SK-N-SH treated with all-trans-retinoic acid at 6 μM for 48 hours (cell line): ENCODE results near the gene APMAP.
"Not testable (repeated sequence)": the region's sequence is repeated elsewhere in the genome, so short reads cannot be mapped to it uniquely, and the experiment has no call there.

Experiments used
- ATAC-seq: fragments of 200-7000 bp; cut with Tn5 transposase; 3 replicates; pipeline ENCODE4 v1.9.1; 2020; ENCODE audit warnings: mild to moderate bottlenecking, moderate library complexity
- ARNTL ChIP-seq: fragments of 450-650 bp; formaldehyde crosslinking; IDR thresholded peaks from 2 replicates; pipeline ENCODE4 v1.5.0; 2020; ENCODE audit warnings: low read depth, mild to moderate bottlenecking, moderate library complexity, borderline replicate concordance
- BACH2 ChIP-seq: fragments of 250-450 bp; sonication (Bioruptor Pico); IDR thresholded peaks from 2 replicates; pipeline ENCODE4 v1.9.0; 2021; ENCODE audit warnings: mild to moderate bottlenecking, borderline replicate concordance
- CSRNP3 ChIP-seq: fragments of 250-450 bp; sonication (Bioruptor Pico); IDR thresholded peaks from 2 replicates; pipeline ENCODE4 v1.5.1; 2021; ENCODE audit warnings: mild to moderate bottlenecking, moderate library complexity
- ESRRG ChIP-seq: fragments of 250-450 bp; sonication (Bioruptor Pico); IDR thresholded peaks from 2 replicates; pipeline ENCODE4 v1.6.1; 2021; ENCODE audit warnings: mild to moderate bottlenecking
- GLIS3 ChIP-seq: fragments of 250-450 bp; sonication (Bioruptor Pico); IDR thresholded peaks from 2 replicates; pipeline ENCODE4 v1.5.0; 2020; ENCODE audit warnings: mild to moderate bottlenecking, moderate library complexity
- ISL1 ChIP-seq: fragments of 250-450 bp; sonication (Bioruptor Pico); IDR thresholded peaks from 2 replicates; pipeline ENCODE4 v2.1.2; 2022; ENCODE audit warnings: mild to moderate bottlenecking, moderate library complexity
- OSR1 ChIP-seq: fragments of 250-450 bp; sonication (Bioruptor Pico); IDR thresholded peaks from 2 replicates; pipeline ENCODE4 v1.8.0; 2022; ENCODE audit warnings: moderate library complexity, mild to moderate bottlenecking, inconsistent platforms
- POU6F1 ChIP-seq: fragments of 250-450 bp; sonication (Bioruptor Pico); IDR thresholded peaks from 2 replicates; pipeline ENCODE4 v1.8.0; 2021; ENCODE audit warnings: low read depth, mild to moderate bottlenecking, moderate library complexity, borderline replicate concordance
- PPARA ChIP-seq: fragments of 250-450 bp; sonication (Bioruptor Pico); IDR thresholded peaks from 2 replicates; pipeline ENCODE4 v1.5.0; 2020; ENCODE audit warnings: mild to moderate bottlenecking, borderline replicate concordance
- RARB ChIP-seq: fragments of 250-450 bp; sonication (Bioruptor Pico); IDR thresholded peaks from 2 replicates; pipeline ENCODE4 v1.8.0; 2021; ENCODE audit warnings: mild to moderate bottlenecking, moderate library complexity
- SNAI2 ChIP-seq: fragments of 250-450 bp; sonication (Bioruptor Pico); IDR thresholded peaks from 2 replicates; pipeline ENCODE4 v1.5.0; 2020; ENCODE audit warnings: mild to moderate bottlenecking, moderate library complexity
- TCF4 ChIP-seq: fragments of 250-450 bp; sonication (Bioruptor Pico); IDR thresholded peaks from 2 replicates; pipeline ENCODE4 v1.8.0; 2021; ENCODE audit warnings: mild to moderate bottlenecking, moderate library complexity, borderline replicate concordance
- ZC3H10 ChIP-seq: fragments of 250-450 bp; sonication (Bioruptor Pico); IDR thresholded peaks from 2 replicates; pipeline ENCODE4 v1.5.1; 2021; ENCODE audit warnings: mild to moderate bottlenecking, moderate library complexity
- ZFP3 ChIP-seq: fragments of 250-450 bp; sonication (Bioruptor Pico); IDR thresholded peaks from 2 replicates; pipeline ENCODE4 v1.5.0; 2020; ENCODE audit warnings: mild to moderate bottlenecking, moderate library complexity
- ZFP30 ChIP-seq: fragments of 450-650 bp; formaldehyde crosslinking; IDR thresholded peaks from 2 replicates; pipeline ENCODE4 v1.5.0; 2022; ENCODE audit warnings: mild to moderate bottlenecking, moderate library complexity
- ZNF565 ChIP-seq: fragments of 450-650 bp; formaldehyde crosslinking; conservative IDR thresholded peaks from 2 replicates; pipeline ENCODE4 v1.5.0; 2020; ENCODE audit warnings: low read depth, mild to moderate bottlenecking, moderate library complexity
- ZNF70 ChIP-seq: fragments of 450-650 bp; formaldehyde crosslinking; IDR thresholded peaks from 2 replicates; pipeline ENCODE4 v1.5.0; 2020; ENCODE audit warnings: mild to moderate bottlenecking, moderate library complexity
- ZNF8 ChIP-seq: fragments of 450-650 bp; formaldehyde crosslinking; IDR thresholded peaks from 2 replicates; pipeline ENCODE4 v1.5.0; 2020; ENCODE audit warnings: mild to moderate bottlenecking, moderate library complexity
- TF ChIP-seq, protein P1 (sequence below): fragments of 250-450 bp; sonication (Bioruptor Pico); IDR thresholded peaks from 2 replicates; pipeline ENCODE4 v1.5.1; 2020; ENCODE audit warnings: low read depth, mild to moderate bottlenecking, moderate library complexity

Gene APMAP

DNA sequence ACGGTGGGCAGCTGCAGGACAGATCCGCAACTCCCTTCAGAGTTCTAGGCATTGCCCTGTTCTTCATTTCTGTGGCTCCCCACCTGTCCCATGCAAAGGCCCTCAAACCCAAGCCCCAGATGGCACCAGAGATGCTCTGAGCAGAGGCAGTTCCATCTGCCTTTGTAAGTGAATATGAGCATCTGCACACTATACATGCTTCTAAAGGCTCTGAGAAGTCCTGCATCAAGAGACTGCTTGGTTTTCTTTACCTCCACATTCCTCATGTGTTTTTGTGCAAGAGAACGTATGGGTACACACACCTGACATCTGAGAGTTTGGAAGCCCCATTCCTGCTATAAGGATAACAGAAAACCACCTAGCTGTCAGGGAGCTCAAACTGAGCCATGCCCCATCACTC, 57.8 kb downstream of the APMAP start:
- ATAC-seq, result no peak
- TF ChIP-seq POU6F1 (CRISPR knock-in tag) (no peak), BACH2 (CRISPR knock-in tag) (no peak), ZNF8 (CRISPR knock-in tag) (no peak), ISL1 (no peak), ZC3H10 (CRISPR knock-in tag) (no peak), ZNF565 (CRISPR knock-in tag) (no peak), SNAI2 (no peak), OSR1 (CRISPR knock-in tag) (no peak), ZFP3 (CRISPR knock-in tag) (no peak), PPARA (CRISPR knock-in tag) (no peak), ZNF70 (CRISPR knock-in tag) (no peak), ESRRG (CRISPR knock-in tag) (no peak), RARB (no peak), ARNTL (CRISPR knock-in tag) (no peak), GLIS3 (CRISPR knock-in tag) (no peak), ZFP30 (no peak)
- TF ChIP-seq, protein P1, sequence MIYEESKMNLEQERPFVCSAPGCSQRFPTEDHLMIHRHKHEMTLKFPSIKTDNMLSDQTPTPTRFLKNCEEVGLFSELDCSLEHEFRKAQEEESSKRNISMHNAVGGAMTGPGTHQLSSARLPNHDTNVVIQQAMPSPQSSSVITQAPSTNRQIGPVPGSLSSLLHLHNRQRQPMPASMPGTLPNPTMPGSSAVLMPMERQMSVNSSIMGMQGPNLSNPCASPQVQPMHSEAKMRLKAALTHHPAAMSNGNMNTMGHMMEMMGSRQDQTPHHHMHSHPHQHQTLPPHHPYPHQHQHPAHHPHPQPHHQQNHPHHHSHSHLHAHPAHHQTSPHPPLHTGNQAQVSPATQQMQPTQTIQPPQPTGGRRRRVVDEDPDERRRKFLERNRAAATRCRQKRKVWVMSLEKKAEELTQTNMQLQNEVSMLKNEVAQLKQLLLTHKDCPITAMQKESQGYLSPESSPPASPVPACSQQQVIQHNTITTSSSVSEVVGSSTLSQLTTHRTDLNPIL (CRISPR knock-in tag), result no peak

GRCh38 chr20:24934101-24934661, 58.4 kb downstream of the APMAP start:
- TF ChIP-seq ZC3H10 (CRISPR knock-in tag) (no peak), ZNF565 (CRISPR knock-in tag) (no peak), RARB (no peak)

GRCh38 chr20:24933266-24933908, 59.2 kb downstream of the APMAP start:
- TF ChIP-seq TCF4 (CRISPR knock-in tag), result no peak
- no peak for TF ChIP-seq SNAI2
- no peak for TF ChIP-seq CSRNP3
- TF ChIP-seq POU6F1 (CRISPR knock-in tag), result no peak
- TF ChIP-seq, protein P1 (CRISPR knock-in tag), result no peak
- no peak for TF ChIP-seq ZNF70 (CRISPR knock-in tag)
- no peak for TF ChIP-seq RARB
- TF ChIP-seq ZNF565 (CRISPR knock-in tag), result no peak
- TF ChIP-seq ZNF8 (CRISPR knock-in tag), result no peak
- no peak for TF ChIP-seq PPARA (CRISPR knock-in tag)
- ATAC-seq, result no peak

More at GRCh38 chr20:24934101-24934661, 58.4 kb downstream of the APMAP start:
- ATAC-seq, result no peak

DNA sequence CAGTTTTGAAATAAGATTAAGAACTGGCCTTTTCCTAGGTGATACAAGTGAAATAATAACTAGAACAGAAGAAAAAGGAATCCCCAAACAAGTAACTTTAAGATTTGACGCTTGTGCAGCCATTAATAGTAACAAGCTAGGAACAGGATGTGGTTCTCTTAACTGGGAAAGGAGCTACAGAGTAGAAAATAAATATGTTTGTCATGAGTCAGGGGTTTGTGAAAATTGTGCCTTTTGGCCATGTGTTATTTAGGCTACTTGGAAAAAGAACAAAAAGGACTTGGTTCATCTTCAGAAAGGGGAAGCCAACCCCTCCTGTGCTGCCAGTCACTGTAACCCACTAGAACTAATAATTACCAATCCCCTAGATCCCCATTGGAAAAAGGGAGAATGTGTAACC, 60.7 kb downstream of the APMAP start:
- not testable (repeated sequence) for ATAC-seq

- ATAC-seq, result not testable (repeated sequence)
Measured at GRCh38 chr20:24930724-24931688, 61.5 kb downstream of the APMAP start.

GRCh38 chr20:24929867-24930723, 62.5 kb downstream of the APMAP start:
- ATAC-seq, result not testable (repeated sequence)

GRCh38 chr20:24929259-24929658, 63.3 kb downstream of the APMAP start:
- not testable (repeated sequence) for ATAC-seq

- not testable (repeated sequence) for ATAC-seq
Measured at GRCh38 chr20:24920706-24921105, 71.8 kb downstream of the APMAP start.
